T follicular helper cell (primary cell): ENCODE results near the gene NEK7.

Experiments used
- DNase-seq: peaks from one replicate; pipeline ENCODE4 v3.0.0-alpha.2; 2020; ENCODE audit warnings: low read depth

Gene NEK7

DNA sequence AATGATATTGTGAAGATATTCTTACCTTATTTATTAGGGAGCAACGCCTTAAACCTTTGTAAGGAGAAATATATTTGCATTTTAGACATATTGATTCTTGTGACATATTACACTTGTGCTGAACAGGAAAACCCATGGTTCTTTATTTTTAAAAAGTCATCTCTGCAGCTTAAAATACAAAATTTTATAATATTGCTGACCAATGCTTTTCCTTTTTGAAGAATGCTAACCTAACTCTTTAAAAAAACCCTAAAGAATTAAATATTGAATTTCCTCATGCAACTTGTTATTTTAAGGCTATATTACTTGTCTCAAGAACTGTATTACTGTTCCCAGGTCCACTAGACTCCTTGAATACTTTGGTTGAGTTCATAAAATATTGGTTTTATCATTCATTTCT is 99.0 kb downstream of the NEK7 start:
- DNase-seq: no peak

DNA sequence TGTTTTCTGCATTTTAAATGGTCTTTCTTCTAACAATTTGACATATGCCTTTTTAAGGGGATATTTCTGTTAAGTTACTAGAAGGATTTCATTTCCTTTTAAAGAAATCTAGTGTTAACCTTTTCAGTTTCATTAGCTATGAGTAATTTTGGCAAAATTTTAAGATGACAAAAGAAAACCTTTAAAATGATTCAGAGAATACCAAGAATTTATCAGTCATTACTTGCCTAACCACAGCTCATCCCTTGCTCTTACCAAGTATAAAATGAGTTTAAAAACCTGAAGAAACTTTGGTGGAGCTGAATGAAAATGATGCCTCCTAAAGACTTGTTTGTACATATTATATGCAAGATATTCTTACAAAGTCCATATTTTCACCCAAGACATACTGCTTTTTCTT is 101.7 kb downstream of the NEK7 start:
- no peak for DNase-seq

DNA sequence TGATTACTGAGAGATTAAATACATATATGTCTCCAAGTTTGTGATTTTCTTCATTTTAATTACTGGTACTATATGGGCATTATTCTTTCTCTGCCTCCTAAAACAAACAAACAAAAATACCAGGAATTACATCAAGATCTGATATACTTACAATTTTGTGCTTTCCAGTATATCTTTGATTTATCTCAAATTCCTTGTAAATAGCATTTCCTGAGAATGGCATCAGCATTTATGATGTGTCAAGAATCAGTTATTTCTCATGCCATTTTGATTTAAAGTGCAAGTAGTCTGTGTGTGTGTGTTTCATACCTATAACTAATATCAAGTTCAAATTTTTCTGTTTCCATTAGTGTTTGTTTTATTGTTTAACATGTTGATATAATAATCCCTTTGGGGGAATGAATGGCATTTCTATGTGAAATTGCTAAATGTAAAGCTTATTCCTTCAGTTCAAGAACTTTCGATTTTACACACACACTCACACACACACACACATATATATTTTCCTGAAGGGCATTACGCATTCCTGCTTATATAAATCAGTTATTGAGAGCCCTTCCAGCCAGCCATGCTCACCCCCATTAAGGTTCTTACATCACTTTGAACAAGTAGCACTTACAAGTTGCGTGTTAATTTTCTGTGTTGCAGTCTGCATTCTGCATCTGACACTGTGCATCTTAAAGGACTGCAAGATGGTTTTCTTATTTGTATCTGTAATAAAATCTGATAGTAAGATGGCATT is 102.7 kb downstream of the NEK7 start:
- DNase-seq: no peak

DNA sequence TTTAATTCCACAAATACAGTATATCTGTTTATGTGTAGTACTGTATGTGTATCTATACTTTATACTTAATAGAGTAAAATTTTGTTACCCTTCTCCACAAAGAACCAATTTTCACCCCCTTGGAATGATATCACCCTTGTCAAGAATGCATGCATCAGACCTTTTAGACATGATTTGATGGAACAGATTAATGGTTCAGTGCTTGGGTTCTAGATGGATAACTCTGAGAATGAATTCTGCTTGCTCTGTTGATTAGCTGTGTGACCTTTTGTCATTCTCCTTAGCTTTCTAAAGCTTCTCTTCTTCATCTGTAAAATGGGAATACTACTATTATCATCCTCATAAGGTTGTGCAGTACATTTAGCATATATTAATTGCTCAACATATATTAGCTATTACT is 105.1 kb downstream of the NEK7 start:
- no peak for DNase-seq

DNA sequence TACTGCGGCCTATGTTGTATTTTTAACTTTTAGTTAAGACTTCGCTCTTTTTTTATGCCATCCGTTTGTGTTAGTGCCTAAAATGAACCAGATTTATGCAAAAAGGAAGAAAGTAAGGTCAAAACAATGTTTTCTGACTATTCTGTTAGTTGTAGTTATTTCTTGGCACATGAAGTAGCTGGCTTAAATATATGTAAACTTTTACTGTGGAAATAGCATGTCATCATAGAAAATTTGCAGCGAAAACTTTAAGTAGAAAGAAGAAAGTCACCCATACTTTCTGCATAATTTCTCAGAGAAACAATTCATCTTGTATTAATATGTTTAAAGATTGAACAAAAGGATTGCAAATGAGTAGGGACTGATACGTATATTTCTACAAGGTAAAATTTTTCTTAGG is 106.4 kb downstream of the NEK7 start:
- DNase-seq: no peak

DNA sequence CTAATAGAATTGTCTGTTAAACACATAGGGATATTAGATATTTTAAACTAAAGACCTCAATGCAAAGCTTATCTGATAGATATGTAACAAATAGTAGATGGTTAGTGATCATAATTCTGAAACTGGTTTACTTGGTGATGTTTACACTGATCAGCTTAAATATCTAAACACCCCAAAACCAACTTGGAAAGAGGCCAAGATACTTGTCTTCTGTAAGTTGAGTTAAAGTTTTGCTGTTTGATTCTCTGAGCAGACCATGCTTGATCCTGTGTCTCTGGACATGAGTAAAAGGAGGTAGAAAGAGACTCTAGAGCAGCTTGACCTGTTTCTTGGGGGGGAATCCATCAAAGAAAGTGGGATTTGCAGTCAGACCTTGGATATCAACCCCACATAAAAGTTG is 107.5 kb downstream of the NEK7 start:
- no peak for DNase-seq

DNA sequence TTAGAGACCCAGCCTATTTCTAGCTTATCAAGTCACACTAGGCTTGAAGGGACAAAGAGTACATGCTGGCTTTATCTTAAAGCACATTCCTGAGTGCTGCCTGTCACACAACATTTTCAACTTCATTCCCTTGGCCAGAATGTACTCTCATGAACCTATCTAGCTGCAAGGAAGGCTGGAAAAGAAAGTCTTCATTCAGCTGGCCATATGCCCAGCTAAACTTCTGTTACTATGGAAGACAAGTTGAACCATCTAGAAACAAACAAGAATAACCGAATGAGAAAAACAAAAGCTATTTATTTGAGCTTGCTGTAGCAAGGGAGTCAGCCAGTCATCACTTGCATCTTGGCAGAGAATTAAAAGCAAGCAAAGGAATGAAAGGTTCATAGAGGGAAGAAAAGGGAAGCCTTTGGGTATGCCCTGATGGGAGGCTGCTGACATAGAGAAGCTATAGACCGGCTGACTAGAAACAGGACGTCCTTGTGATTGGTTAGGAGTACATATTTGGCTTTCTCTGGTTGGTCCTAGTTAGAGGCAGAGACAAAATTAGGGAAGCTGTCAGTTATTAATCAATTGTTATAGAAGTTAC is 108.4 kb downstream of the NEK7 start:
- DNase-seq: no peak

DNA sequence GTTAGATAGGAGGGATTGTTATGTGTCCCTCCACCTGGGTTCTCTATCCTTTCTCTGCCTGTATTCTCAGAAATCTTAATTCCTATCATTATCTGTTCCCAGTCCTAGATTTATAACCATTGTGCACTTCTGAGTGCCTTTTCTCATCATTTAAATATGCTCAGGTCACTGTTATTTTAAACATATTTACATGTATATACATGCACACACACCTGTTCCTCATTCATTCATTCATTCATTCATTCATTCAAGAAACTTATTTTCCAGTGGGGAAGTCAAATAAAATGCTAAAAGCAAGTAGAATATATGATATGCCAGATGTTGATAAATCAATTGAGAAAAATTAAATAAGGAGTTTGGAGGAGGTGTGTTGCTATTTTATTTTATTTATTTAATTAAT is 110.3 kb downstream of the NEK7 start:
- DNase-seq: no peak

DNA sequence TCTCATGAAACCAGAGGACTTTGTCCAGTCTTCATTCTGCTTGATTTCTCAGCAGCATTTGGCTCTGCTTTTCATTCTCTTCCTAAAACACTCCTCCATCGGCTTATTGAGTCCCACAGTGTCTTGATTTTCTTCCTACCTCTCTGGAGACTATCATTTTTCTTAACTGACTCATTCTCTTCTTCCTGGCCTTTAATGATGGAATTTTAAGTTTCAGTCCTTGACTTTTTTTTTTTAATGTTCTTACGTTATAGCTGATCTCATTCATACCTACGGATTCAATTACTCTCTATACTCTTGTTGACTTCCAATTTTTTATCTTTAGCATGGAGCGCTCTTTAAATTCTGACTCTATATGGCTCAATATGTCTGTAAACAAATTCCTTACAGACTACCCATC is 111.1 kb downstream of the NEK7 start:
- no peak for DNase-seq

DNA sequence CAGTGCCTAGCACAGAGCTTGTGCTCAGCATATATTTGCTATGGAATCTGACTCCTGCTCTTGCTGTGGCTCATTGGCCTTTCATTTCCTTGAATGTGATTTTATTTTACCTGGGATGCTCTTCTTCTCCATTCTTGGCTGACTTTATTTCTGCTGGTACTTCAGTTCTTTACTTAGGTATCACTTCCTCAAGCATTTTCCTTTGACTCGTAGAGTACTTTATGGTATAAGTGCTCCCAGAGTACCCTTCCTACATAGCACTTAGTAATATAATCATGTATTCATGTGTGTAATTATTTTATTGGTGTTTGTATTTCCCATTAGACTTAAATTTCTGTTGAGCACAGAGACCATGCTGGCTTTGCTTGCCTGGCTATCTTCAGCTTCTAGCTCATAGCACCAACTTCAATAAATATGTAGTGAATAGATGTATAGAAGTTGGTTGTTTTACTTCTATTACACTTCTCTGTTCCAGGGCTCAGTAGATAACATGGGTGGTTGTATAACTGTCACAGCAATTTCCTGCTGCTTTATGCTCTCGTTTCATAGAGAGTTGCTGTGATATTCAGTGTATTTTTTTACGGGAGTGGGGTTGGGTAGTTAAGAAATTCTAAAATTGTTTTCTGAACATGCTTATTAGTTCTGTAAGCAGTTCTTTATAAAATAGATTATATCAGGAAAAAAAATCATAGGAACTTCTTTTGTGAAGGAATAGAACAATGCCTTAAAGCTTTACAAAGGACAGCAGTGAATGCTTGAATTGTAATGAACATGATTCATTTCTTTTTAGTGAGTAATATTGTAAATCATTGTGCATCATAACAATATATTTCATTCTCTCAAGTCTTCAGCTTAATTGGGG is 112.2 kb downstream of the NEK7 start:
- no peak for DNase-seq

DNA sequence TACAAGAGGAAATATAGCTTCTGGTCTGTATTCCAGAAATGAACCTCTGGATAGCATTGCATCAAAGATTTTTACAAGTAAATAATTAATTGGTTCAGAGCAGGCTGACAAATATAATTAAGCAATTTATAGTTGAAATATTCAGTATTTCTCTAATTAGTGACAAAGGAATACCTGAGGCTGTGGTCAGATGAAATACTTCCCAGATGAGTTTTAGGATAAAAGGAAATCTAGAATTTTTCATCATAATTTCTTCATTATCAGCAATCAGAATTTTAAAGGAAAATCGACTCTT is 112.8 kb downstream of the NEK7 start:
- no peak for DNase-seq

DNA sequence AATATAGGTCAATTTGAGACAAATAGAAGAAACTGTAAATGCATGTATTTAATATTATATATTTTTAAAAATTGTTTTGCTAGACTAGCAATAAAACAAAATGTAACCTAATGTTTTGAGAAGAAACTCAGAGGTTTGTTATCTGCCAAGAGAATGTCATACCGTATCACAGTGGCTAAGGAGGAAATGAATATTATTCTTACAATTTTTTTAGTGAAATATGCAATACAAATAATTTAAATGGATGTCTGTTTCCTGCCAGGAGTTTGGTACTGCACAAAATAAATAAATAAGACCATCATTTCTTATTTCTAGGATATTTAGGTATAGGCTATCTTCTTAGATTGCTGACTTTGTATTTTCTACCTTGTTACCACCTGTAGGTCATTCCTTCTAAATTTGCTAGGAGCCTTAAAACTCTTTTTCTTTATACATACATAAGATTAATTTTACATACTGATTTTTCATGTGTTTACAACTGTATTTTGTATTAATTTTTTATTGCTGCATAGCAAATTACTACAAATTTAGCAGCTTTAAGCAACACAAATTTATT is 113.6 kb downstream of the NEK7 start:
- no peak for DNase-seq

DNA sequence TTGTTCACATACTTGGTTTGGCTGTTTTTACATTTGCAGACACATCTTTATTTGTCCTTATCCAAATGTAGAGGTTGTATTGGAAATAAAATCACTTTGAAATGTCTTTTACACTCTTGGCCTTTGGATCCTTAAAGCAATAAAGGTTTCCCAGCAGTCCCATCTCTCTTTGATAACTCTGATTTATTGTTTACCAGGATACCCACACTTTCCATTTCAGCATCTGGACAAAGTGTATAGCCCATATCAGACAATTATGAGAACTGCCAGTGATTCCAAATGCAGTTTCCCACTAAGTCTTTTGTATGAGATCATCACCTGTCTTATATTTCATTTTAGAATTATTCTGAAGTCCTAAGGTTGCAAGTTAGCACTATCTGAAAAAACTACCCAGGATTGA is 114.7 kb downstream of the NEK7 start:
- DNase-seq: no peak

DNA sequence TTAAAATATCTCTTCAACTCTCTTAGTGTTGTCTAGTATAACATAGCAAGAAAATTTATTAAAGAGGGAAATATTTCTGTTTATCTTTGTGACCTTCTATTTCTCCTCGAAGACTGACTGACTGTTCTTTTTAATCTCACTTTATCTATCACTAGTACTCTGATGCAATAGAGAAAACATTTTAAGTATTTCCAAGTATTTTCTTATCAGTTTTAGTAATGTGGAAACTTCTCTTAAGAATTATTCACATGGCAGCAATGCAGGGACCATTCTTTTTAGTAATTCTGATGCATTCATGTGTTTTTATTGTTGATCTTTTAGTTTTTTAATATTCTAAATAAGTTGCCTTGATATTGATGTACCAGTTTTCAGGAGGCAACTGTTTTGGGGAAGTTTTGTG is 115.7 kb downstream of the NEK7 start:
- DNase-seq: no peak

DNA sequence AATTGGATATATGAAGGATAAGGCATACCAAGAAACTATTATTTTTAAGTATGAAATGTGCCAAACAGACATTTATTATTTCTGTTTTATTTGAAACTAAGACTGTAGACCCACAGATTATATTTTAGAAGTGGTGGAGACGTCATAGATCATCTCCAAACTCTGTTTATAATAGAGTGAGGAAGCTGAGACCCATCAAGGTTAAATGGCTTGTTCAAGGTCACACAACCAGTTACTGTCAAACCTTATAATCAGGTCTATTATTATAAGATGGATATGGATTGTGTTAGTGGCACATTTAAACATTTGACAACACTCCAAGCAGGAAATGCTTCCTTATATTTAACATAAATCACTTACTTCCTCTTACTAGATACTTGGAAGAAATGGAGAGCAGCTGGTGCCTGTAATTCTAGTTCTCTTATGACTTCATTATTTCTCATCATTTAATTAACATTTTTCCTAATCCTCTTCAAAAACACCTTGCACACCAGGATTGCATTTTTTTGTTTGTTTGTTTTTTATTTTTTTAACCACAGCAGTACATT is 117.0 kb downstream of the NEK7 start:
- no peak for DNase-seq

DNA sequence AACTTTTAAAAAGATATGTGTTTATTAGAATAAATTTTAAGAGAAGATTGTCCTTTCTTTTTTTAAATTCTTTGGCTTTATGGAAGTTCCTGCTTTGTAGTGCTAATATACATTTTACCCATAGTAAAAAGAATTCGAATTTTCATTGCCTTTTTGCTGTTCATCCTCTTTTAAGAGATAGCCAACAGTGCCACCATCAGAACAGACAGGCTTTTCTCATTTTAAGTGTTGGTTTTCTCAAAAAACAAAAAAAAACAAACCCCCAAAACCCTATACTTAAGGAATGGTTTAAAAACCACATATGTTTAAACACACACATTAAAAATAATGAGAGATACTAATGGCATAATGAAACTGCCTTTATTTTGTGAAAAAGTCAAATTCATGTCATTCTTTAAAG is 118.8 kb downstream of the NEK7 start:
- no peak for DNase-seq

DNA sequence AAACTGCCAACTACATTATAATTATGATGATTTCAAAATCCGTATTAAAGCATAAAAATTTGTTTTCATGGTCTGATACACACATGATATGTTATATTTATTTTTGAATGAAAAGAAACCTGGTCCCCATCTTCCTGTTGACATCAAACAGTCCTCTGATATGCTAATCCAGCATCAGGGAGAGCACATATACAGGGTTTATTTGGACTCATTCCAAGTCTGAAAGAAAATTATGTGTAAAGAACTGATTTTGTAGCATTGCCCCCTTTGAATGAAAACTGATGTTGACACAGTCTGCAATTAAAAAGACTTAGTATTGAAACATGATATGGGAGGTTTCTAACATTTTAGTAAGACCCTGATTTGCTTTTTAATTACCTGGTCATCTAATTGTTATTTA is 119.4 kb downstream of the NEK7 start:
- no peak for DNase-seq

DNA sequence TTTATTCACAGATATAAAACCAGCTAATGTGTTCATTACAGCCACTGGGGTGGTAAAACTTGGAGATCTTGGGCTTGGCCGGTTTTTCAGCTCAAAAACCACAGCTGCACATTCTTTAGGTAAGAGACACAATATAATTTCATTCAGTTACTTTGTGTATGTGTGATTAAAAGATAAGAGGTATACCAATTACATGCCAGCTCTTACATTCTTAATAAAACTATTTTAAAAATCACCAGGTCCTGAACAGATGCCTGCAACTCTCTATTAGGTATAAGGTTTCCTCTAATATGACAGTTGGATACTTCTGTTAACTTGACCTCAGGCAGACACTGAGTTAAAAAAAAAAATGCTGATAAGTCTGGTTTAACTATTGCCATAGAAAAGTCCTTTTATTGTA is 122.1 kb downstream of the NEK7 start:
- no peak for DNase-seq

DNA sequence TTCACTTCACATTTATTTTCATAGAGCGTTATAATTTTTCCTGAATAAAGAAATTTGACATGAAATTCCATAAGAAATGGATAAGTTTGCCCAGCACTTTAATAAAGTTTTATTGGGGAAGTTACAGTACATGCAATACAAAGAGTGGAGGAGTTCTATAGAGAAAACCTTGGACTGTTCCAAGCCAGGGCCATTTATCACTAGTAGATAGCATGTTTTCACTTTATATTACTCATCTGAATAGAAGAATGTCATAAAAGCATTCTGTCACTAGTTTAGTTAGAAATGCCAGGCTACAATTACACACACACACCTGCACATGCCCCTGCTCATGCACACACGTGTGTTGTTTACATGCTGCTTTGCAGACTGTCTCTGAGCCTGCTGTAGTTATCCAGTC is 123.3 kb downstream of the NEK7 start:
- DNase-seq: no peak

DNA sequence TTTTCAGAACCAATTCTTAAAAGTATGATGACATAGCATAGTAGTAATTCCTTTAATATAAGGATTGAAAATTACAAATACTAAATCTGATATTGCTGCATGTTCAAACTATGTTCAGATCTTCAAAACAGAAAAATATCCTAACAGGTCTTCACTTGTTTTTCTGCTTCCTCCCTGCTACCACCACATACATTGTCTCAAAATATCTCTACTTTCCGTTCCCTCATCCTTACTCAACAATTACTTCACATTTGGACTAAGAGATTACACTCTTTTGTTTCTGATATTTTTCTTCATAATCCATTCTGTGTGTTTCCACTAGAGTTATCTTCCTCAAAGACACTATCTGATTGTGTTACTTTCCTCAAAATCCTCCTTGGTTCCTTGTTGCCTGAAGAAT is 125.1 kb downstream of the NEK7 start:
- no peak for DNase-seq

DNA sequence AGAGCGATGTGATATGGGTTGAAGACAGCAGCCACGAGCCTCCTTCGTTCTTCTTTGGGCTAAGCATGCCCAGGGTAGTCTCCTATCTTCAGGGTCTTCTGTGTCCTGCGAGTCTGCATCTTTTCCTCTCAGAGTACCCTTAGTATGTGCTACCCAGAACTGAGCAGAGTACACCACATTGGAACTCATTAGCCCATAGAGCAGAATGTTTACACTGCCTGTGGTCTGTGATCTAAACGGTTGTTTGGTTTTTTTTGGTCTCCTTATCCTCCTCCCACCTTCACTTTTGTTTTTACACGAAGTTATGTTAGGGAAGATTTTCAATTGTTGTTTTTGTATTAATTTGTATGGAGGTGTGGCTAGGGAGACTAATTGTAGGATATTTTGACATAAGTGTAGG is 126.4 kb downstream of the NEK7 start:
- DNase-seq: no peak

DNA sequence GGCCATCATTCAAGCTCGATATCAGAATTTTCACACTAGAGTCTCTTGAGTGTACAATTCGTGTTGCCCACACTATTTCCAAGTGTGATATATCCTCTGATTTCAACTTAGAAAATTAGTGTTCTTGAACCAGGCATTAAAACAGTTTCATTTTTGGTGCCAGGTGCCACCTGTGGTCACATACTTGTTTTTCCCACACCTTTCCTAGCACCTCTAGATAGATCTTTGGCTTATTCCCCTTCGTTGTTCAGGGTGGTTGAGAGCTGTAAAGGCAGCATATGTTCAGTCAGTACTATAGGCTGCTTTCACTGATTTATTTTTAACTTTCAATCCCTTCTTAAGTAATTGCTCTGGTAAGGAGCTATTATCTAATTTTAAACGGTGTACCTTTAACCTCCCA is 131.1 kb downstream of the NEK7 start:
- DNase-seq: no peak
